ENCODE measurements around the gene WDR45B. TPM values are rescaled to one million over a fixed set of nuclear protein-coding genes. Genes with fewer than 3 reads are reported as not detected.

WDR45B gene
- total RNA-seq, 3 donors from 2014 or later, result 74.2 to 118 (median 83.9) TPM

- intact Hi-C loops (cut with DNase I; ENCODE audit: low total_unique reads), result no loop called here
- peak overlapping the region in 1 of 2 donors; percentile 32 for H3K27ac ChIP-seq
- no peaks in the 10 kb centered on the region for H3K9me3 ChIP-seq
- H3K27me3 ChIP-seq, result no peaks in the 10 kb centered on the region
- TF ChIP-seq POLR2A (IDR thresholded peaks at IDR 0.05) (no peak), CTCF (IDR thresholded peaks at IDR 0.05) (no peak), POLR2AphosphoS5 (IDR thresholded peaks at IDR 0.05) (no peak)
- no peaks in the 10 kb centered on the region for H3K4me1 ChIP-seq
- H3K4me3 ChIP-seq, result no peak overlapping the region
- no peak for DNase-seq (ENCODE audit: low spot score in 2 of 2)
- H3K36me3 ChIP-seq, result peaks cover 4% of the 10 kb centered on the region
Observed at GRCh38 chr17:82601447-82602000, 46.7 kb downstream of the WDR45B start.

- Histone ChIP-seq H3K27ac (no peak overlapping the region), H3K36me3 (peaks cover 4% of the 10 kb centered on the region), H3K27me3 (no peaks in the 10 kb centered on the region), H3K9me3 (no peaks in the 10 kb centered on the region), H3K4me1 (no peaks in the 10 kb centered on the region), H3K4me3 (no peak overlapping the region)
- intact Hi-C loops (cut with DNase I; ENCODE audit: low total_unique reads), result no loop called here
- no peak for DNase-seq (ENCODE audit: low spot score in 2 of 2)
- no peak for TF ChIP-seq CTCF (IDR thresholded peaks at IDR 0.05)
- TF ChIP-seq POLR2AphosphoS5 (IDR thresholded peaks at IDR 0.05), result no peak
- TF ChIP-seq POLR2A (IDR thresholded peaks at IDR 0.05), result no peak
Observed at GRCh38 chr17:82600731-82601446, 47.4 kb downstream of the WDR45B start.

DNA sequence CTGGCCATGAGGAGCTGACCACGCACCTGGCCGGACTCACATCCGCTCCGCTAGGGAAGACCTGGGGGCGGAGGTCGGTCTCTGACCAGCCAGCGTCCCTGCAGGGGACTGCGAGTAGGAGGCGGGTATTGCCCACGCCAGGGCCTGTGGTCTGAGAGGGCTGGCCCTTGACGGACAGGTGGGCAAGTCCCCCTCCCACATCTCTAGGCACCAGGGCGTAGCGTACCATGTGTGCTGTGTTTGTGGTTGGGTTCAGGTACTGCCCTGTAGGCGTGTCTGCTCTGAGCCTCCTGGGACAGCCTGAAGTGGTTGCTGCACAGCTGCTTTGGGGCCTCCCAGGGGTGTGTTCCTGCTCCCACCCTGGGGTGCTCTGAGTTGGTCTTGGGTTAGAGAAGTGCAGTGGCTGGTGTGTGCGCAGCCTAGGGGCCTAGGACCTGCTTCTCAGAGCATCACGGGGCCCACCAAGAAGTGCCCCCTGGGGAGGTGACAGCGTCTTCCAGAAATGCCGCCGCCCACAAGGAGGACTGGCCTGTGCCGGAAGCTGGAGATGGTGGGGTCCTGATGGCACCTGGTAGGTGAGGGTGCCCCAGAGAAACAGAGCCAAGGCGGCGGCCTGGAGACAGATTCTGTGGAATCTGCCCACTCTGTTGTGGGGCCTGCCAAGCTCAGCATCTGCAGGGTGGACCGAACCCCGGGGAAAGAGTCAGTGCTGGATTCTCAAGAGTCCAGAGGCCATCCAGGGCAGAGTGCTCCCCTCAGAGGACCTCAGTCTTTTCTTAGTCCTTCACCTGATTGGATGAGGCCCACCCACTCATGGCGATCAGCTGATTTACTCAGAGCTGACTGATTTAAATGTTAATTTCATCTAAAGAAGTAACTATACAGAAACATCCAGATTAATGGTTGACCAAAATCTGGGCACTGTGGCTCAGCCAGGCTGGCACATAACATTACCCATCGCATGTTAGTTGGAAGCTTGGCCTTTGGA is 48.3 kb downstream of the WDR45B start:
- no peak for TF ChIP-seq POLR2AphosphoS5 (IDR thresholded peaks at IDR 0.05)
- TF ChIP-seq CTCF (IDR thresholded peaks at IDR 0.05), result no peak
- no peak for TF ChIP-seq POLR2A (IDR thresholded peaks at IDR 0.05)
- Histone ChIP-seq H3K36me3 (peaks cover 4% of the 10 kb centered on the region), H3K4me1 (no peaks in the 10 kb centered on the region), H3K4me3 (no peak overlapping the region), H3K9me3 (no peaks in the 10 kb centered on the region), H3K27ac (no peak overlapping the region), H3K27me3 (no peaks in the 10 kb centered on the region)
- intact Hi-C loops (cut with DNase I; ENCODE audit: low total_unique reads), result loop anchor here (2.0 kb wide), 1 partner anchor 15 kb away; no protein-coding TSS in a partner anchor
- DNase-seq (ENCODE audit: low spot score in 2 of 2), result no peak

DNA sequence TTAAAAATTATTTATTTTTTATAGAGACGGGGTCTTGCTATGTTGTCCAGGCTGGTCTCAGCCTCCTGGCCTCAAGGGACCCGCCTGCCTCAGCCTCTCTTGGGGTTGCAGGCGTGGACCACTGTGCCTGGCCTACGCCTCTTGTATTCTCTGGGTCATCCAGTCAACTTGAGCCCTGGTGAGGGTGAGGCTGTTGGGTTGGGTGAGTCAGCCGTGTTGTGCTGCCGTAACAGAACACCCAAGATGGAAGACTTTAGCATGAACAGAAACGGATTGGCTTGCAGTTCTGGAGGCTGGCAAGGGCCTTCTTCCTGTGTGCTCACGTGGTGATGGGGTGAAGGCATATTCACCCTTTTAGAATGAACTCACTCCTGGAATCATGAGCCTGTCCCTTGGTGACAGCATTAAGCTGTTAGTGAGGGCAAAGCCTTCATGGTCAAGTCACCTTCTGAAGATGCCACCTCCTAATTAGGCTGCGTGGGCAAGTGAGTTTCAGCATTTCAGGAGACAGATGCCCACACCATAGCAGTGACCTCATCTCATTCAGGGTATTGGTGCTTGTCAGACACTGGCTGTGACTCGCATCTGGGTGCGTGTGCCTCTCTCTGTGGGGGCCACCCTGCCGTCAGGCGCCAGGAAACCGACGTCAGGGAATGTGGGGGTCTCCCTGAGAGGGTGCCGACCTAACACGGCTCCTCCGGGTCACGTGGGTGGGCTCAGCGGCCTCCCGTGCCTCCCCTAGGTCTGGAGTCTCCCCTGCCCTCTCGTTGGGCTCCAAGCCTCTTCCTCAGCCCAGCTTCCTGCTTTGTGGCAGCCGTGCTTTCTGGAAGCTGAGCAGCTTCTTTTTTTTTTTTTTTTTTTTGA is 49.8 kb downstream of the WDR45B start:
- no peak overlapping the region for H3K4me3 ChIP-seq
- H3K27ac ChIP-seq, result peak overlapping the region in 1 of 2 donors; percentile 19
- intact Hi-C loops (cut with DNase I; ENCODE audit: low total_unique reads), result loop anchor here (2.0 kb wide), 1 partner anchor 16 kb away; no protein-coding TSS in a partner anchor
- H3K4me1 ChIP-seq, result peaks cover 0 to 5% of the 10 kb centered on the region in 2 donors
- no peak for DNase-seq (ENCODE audit: low spot score in 2 of 2)
- TF ChIP-seq CTCF (IDR thresholded peaks at IDR 0.05) (no peak), POLR2AphosphoS5 (IDR thresholded peaks at IDR 0.05) (no peak), POLR2A (IDR thresholded peaks at IDR 0.05) (no peak)
- no peaks in the 10 kb centered on the region for H3K9me3 ChIP-seq
- H3K36me3 ChIP-seq, result peaks cover 4% of the 10 kb centered on the region
- H3K27me3 ChIP-seq, result no peaks in the 10 kb centered on the region

Data from breast epithelium (tissue), 4 donors.